Thyroid gland (tissue), 4 donors: Measurements from ENCODE around the gene NKX2-1.

Experiments used
- POLR2A ChIP-seq, 2 donors: fragments of 450-650 bp; IDR thresholded peaks; one replicate each; pipeline ENCODE4 v1.6.1; 2017; ENCODE audit warnings: antibody characterized with exemption in 2 of 2, mild to moderate bottlenecking in 2 of 2, moderate library complexity in 1 of 2
- TF ChIP-seq, protein P1 (sequence below), 6 experiments: fragments of 200-600 bp in 3 of 6; fragments of 450-650 bp in 3 of 6; sonication (generic) in 3 of 6; IDR thresholded peaks; one replicate each; pipeline ENCODE4 v1.5.1; 2016 to 2019; ENCODE audit warnings: antibody characterized with exemption in 6 of 6, mild to moderate bottlenecking in 2 of 6, inconsistent platforms in 1 of 6, moderate library complexity in 1 of 6

DNA sequence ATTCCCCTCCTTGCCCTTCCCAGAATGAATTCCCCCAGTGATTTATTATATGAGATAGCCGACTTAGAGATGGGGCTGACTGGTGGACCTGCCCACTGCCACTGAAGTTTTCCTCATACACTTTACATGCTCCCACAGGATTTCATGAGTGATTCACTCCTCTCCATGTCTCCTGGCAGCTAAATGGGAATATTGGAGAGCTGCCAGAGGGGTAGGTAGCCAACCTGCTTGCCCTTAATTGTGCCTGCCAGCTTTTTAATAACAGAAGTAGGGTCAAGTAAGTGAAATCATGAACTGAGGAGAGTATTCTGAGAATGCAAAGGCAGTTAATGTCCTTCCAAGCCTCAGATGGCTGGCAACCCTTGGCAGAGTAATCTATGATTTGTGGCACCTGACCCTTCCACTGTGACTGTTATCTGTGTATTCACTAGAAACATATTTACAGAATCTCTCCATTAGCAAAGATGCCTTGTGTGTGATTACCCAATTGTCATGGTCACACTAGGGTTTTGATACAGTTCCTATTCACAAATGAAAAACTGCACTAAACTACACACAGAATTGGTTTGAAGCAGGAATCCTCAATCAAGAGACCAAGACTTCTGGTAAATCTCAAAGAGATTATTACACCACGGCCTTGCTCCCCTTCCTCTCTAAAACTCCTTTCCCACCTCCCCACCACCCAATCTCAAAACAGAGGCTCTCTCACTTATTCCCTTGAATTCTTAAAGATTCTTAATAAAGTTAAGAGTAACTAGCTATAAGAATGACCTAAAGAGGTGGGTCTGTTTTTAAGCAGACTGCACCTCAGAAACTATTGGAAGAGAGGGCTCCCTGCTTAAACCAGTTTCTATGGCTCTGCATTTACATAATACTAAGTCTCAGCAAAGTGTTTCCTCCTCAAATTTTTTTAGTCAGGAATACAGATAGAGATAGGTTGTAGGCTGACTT, 17.2 kb downstream of the NKX2-1 start:
- TF ChIP-seq, protein P1, sequence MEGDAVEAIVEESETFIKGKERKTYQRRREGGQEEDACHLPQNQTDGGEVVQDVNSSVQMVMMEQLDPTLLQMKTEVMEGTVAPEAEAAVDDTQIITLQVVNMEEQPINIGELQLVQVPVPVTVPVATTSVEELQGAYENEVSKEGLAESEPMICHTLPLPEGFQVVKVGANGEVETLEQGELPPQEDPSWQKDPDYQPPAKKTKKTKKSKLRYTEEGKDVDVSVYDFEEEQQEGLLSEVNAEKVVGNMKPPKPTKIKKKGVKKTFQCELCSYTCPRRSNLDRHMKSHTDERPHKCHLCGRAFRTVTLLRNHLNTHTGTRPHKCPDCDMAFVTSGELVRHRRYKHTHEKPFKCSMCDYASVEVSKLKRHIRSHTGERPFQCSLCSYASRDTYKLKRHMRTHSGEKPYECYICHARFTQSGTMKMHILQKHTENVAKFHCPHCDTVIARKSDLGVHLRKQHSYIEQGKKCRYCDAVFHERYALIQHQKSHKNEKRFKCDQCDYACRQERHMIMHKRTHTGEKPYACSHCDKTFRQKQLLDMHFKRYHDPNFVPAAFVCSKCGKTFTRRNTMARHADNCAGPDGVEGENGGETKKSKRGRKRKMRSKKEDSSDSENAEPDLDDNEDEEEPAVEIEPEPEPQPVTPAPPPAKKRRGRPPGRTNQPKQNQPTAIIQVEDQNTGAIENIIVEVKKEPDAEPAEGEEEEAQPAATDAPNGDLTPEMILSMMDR (IDR thresholded peaks at IDR 0.05), result no peak
- peak in 1 of 2 donors; percentile 78 for TF ChIP-seq POLR2A (IDR thresholded peaks at IDR 0.05)
